ENCODE data around the gene GALNT2. TPM values are rescaled to one million over a fixed set of nuclear protein-coding genes. Genes with fewer than 3 reads are reported as not detected.

GALNT2 gene
- total RNA-seq, 3 donors from 2014 or later = 29.5 to 59.1 (median 55.2) TPM

GRCh38 chr1:230124186-230125128, 57.4 kb downstream of the GALNT2 start:
- Histone ChIP-seq H3K36me3 (ENCODE audit: low read depth) (no peaks in the 10 kb centered on the region), H3K4me1 (ENCODE audit: low read depth) (peaks cover 27% of the 10 kb centered on the region), H3K4me3 (no peak overlapping the region), H3K9me3 (no peaks in the 10 kb centered on the region)
- DNase-seq = no peak
- no peak for TF ChIP-seq CTCF (IDR thresholded peaks at IDR 0.05)
- no peak for ATAC-seq
- intact Hi-C loops (cut with DNase I, micrococcal nuclease) = no loop called here

GRCh38 chr1:230125141-230125540, 58.1 kb downstream of the GALNT2 start:
- no peaks in the 10 kb centered on the region for H3K36me3 ChIP-seq (ENCODE audit: low read depth)
- peaks cover 27% of the 10 kb centered on the region for H3K4me1 ChIP-seq (ENCODE audit: low read depth)
- intact Hi-C loops (cut with DNase I, micrococcal nuclease) = no loop called here
- H3K9me3 ChIP-seq = no peaks in the 10 kb centered on the region
- no peak overlapping the region for H3K4me3 ChIP-seq
- no peak for ATAC-seq
- TF ChIP-seq CTCF (IDR thresholded peaks at IDR 0.05) = no peak
- no peak for DNase-seq

GRCh38 chr1:230125640-230126528, 58.8 kb downstream of the GALNT2 start:
- DNase-seq (no peak), ATAC-seq (no peak)
- Histone ChIP-seq H3K4me3 (no peak overlapping the region), H3K9me3 (no peaks in the 10 kb centered on the region), H3K36me3 (ENCODE audit: low read depth) (no peaks in the 10 kb centered on the region), H3K4me1 (ENCODE audit: low read depth) (peaks cover 23% of the 10 kb centered on the region)
- no peak for TF ChIP-seq CTCF (IDR thresholded peaks at IDR 0.05)
- intact Hi-C loops (cut with DNase I, micrococcal nuclease) = no loop called here

GRCh38 chr1:230126529-230127104, 59.6 kb downstream of the GALNT2 start:
- H3K9me3 ChIP-seq = no peaks in the 10 kb centered on the region
- intact Hi-C loops (cut with DNase I, micrococcal nuclease) = no loop called here
- DNase-seq = no peak
- H3K36me3 ChIP-seq (ENCODE audit: low read depth) = no peaks in the 10 kb centered on the region
- no peak overlapping the region for H3K4me3 ChIP-seq
- no peak for ATAC-seq
- H3K4me1 ChIP-seq (ENCODE audit: low read depth) = peaks cover 17% of the 10 kb centered on the region
- TF ChIP-seq CTCF (IDR thresholded peaks at IDR 0.05) = no peak

All from mucosa of descending colon (tissue), 3 donors.